ENCODE results near the gene CARMIL1.

Gene CARMIL1

GRCh38 chr6:25462235-25462897 lies 183.2 kb downstream of the CARMIL1 start:
- FAIRE-seq = no peak
- no peak for TF ChIP-seq SPI1 (IDR thresholded peaks at IDR 0.05; ENCODE audit: low read depth, low read length)
- TF ChIP-seq TAF1 (IDR thresholded peaks at IDR 0.05; ENCODE audit: low read depth, low read length) = no peak
- TF ChIP-seq POU2F2 (IDR thresholded peaks at IDR 0.05; ENCODE audit: low read depth, low read length) = no peak
- no peak for TF ChIP-seq PAX5 (IDR thresholded peaks at IDR 0.05; ENCODE audit: insufficient read depth, low read length, severe bottlenecking)
- TF ChIP-seq POLR2AphosphoS5 (IDR thresholded peaks at IDR 0.05; ENCODE audit: low read depth, low read length) = no peak
- no peak for TF ChIP-seq POLR2A (IDR thresholded peaks at IDR 0.05; ENCODE audit: low read depth, low read length)
- DNase-seq (ENCODE audit: insufficient read length, low spot score) = no peak

- no peak for DNase-seq (ENCODE audit: insufficient read length, low spot score)
- no peak for FAIRE-seq
- no peak for TF ChIP-seq POLR2AphosphoS5 (IDR thresholded peaks at IDR 0.05; ENCODE audit: low read depth, low read length)
- no peak for TF ChIP-seq POU2F2 (IDR thresholded peaks at IDR 0.05; ENCODE audit: low read depth, low read length)
- TF ChIP-seq SPI1 (IDR thresholded peaks at IDR 0.05; ENCODE audit: low read depth, low read length) = no peak
- TF ChIP-seq POLR2A (IDR thresholded peaks at IDR 0.05; ENCODE audit: low read depth, low read length) = no peak
- no peak for TF ChIP-seq TAF1 (IDR thresholded peaks at IDR 0.05; ENCODE audit: low read depth, low read length)
- no peak for TF ChIP-seq PAX5 (IDR thresholded peaks at IDR 0.05; ENCODE audit: insufficient read depth, low read length, severe bottlenecking)
Measured at GRCh38 chr6:25463441-25463840, 184.3 kb downstream of the CARMIL1 start.

- no peak for TF ChIP-seq PAX5 (IDR thresholded peaks at IDR 0.05; ENCODE audit: insufficient read depth, low read length, severe bottlenecking)
- TF ChIP-seq POLR2AphosphoS5 (IDR thresholded peaks at IDR 0.05; ENCODE audit: low read depth, low read length) = no peak
- no peak for TF ChIP-seq POLR2A (IDR thresholded peaks at IDR 0.05; ENCODE audit: low read depth, low read length)
- no peak for TF ChIP-seq SPI1 (IDR thresholded peaks at IDR 0.05; ENCODE audit: low read depth, low read length)
- no peak for TF ChIP-seq POU2F2 (IDR thresholded peaks at IDR 0.05; ENCODE audit: low read depth, low read length)
- TF ChIP-seq TAF1 (IDR thresholded peaks at IDR 0.05; ENCODE audit: low read depth, low read length) = no peak
- no peak for FAIRE-seq
- no peak for DNase-seq (ENCODE audit: insufficient read length, low spot score)
Measured at GRCh38 chr6:25464225-25464624, 185.1 kb downstream of the CARMIL1 start.

- TF ChIP-seq PAX5 (IDR thresholded peaks at IDR 0.05; ENCODE audit: insufficient read depth, low read length, severe bottlenecking) = no peak
- no peak for TF ChIP-seq TAF1 (IDR thresholded peaks at IDR 0.05; ENCODE audit: low read depth, low read length)
- no peak for TF ChIP-seq POLR2AphosphoS5 (IDR thresholded peaks at IDR 0.05; ENCODE audit: low read depth, low read length)
- TF ChIP-seq SPI1 (IDR thresholded peaks at IDR 0.05; ENCODE audit: low read depth, low read length) = no peak
- no peak for TF ChIP-seq POU2F2 (IDR thresholded peaks at IDR 0.05; ENCODE audit: low read depth, low read length)
- no peak for TF ChIP-seq POLR2A (IDR thresholded peaks at IDR 0.05; ENCODE audit: low read depth, low read length)
- no peak for DNase-seq (ENCODE audit: insufficient read length, low spot score)
- FAIRE-seq = no peak
Measured at GRCh38 chr6:25465941-25466340, 186.8 kb downstream of the CARMIL1 start.

GRCh38 chr6:25468881-25469280 lies 189.7 kb downstream of the CARMIL1 start:
- no peak for TF ChIP-seq POLR2AphosphoS5 (IDR thresholded peaks at IDR 0.05; ENCODE audit: low read depth, low read length)
- no peak for TF ChIP-seq TAF1 (IDR thresholded peaks at IDR 0.05; ENCODE audit: low read depth, low read length)
- no peak for TF ChIP-seq POU2F2 (IDR thresholded peaks at IDR 0.05; ENCODE audit: low read depth, low read length)
- no peak for DNase-seq (ENCODE audit: insufficient read length, low spot score)
- no peak for FAIRE-seq

GRCh38 chr6:25469797-25470388 lies 190.7 kb downstream of the CARMIL1 start:
- FAIRE-seq = no peak
- no peak for TF ChIP-seq POLR2AphosphoS5 (IDR thresholded peaks at IDR 0.05; ENCODE audit: low read depth, low read length)
- TF ChIP-seq TAF1 (IDR thresholded peaks at IDR 0.05; ENCODE audit: low read depth, low read length) = no peak
- TF ChIP-seq POLR2A (IDR thresholded peaks at IDR 0.05; ENCODE audit: low read depth, low read length) = no peak
- TF ChIP-seq PAX5 (IDR thresholded peaks at IDR 0.05; ENCODE audit: insufficient read depth, low read length, severe bottlenecking) = no peak
- no peak for TF ChIP-seq SPI1 (IDR thresholded peaks at IDR 0.05; ENCODE audit: low read depth, low read length)
- TF ChIP-seq POU2F2 (IDR thresholded peaks at IDR 0.05; ENCODE audit: low read depth, low read length) = no peak
- DNase-seq (ENCODE audit: insufficient read length, low spot score) = no peak

- FAIRE-seq = no peak
- TF ChIP-seq TAF1 (IDR thresholded peaks at IDR 0.05; ENCODE audit: low read depth, low read length) = no peak
- no peak for TF ChIP-seq POLR2A (IDR thresholded peaks at IDR 0.05; ENCODE audit: low read depth, low read length)
- TF ChIP-seq POU2F2 (IDR thresholded peaks at IDR 0.05; ENCODE audit: low read depth, low read length) = no peak
- TF ChIP-seq POLR2AphosphoS5 (IDR thresholded peaks at IDR 0.05; ENCODE audit: low read depth, low read length) = no peak
- TF ChIP-seq PAX5 (IDR thresholded peaks at IDR 0.05; ENCODE audit: insufficient read depth, low read length, severe bottlenecking) = no peak
- TF ChIP-seq SPI1 (IDR thresholded peaks at IDR 0.05; ENCODE audit: low read depth, low read length) = no peak
- DNase-seq (ENCODE audit: insufficient read length, low spot score) = no peak
Measured at GRCh38 chr6:25472306-25472705, 193.1 kb downstream of the CARMIL1 start.

GRCh38 chr6:25472906-25473305 lies 193.7 kb downstream of the CARMIL1 start:
- DNase-seq (ENCODE audit: insufficient read length, low spot score) (no peak), FAIRE-seq (no peak)
- TF ChIP-seq TAF1 (IDR thresholded peaks at IDR 0.05; ENCODE audit: low read depth, low read length) (no peak), SPI1 (IDR thresholded peaks at IDR 0.05; ENCODE audit: low read depth, low read length) (no peak), POLR2AphosphoS5 (IDR thresholded peaks at IDR 0.05; ENCODE audit: low read depth, low read length) (no peak), POU2F2 (IDR thresholded peaks at IDR 0.05; ENCODE audit: low read depth, low read length) (no peak), PAX5 (IDR thresholded peaks at IDR 0.05; ENCODE audit: insufficient read depth, low read length, severe bottlenecking) (no peak), POLR2A (IDR thresholded peaks at IDR 0.05; ENCODE audit: low read depth, low read length) (no peak)

GRCh38 chr6:25473447-25473846 lies 194.3 kb downstream of the CARMIL1 start:
- TF ChIP-seq SPI1 (IDR thresholded peaks at IDR 0.05; ENCODE audit: low read depth, low read length) = no peak
- TF ChIP-seq POLR2A (IDR thresholded peaks at IDR 0.05; ENCODE audit: low read depth, low read length) = no peak
- no peak for FAIRE-seq
- DNase-seq (ENCODE audit: insufficient read length, low spot score) = no peak

- no peak for FAIRE-seq
- no peak for DNase-seq (ENCODE audit: insufficient read length, low spot score)
- TF ChIP-seq PAX5 (IDR thresholded peaks at IDR 0.05; ENCODE audit: insufficient read depth, low read length, severe bottlenecking) (no peak), TAF1 (IDR thresholded peaks at IDR 0.05; ENCODE audit: low read depth, low read length) (no peak), POLR2A (IDR thresholded peaks at IDR 0.05; ENCODE audit: low read depth, low read length) (no peak), POLR2AphosphoS5 (IDR thresholded peaks at IDR 0.05; ENCODE audit: low read depth, low read length) (no peak), POU2F2 (IDR thresholded peaks at IDR 0.05; ENCODE audit: low read depth, low read length) (no peak)
Measured at GRCh38 chr6:25476126-25476525, 197.0 kb downstream of the CARMIL1 start.
